ENCODE measurements around the gene POLD4. TPM values are rescaled to one million over a fixed set of nuclear protein-coding genes. Genes with fewer than 3 reads are reported as not detected.

The POLD4 gene
- polyA plus RNA-seq, 1 donor = 33.3 TPM

- DNase-seq = no peak
These were observed 34.2 kb upstream of the POLD4 start for GRCh38 chr11:67387518-67387917.

GRCh38 chr11:67387069-67387468, 33.7 kb upstream of the POLD4 start:
- no peak for DNase-seq

- no peak for DNase-seq
These were observed 31.6 kb upstream of the POLD4 start for GRCh38 chr11:67384851-67385366.

GRCh38 chr11:67382276-67383136, 29.2 kb upstream of the POLD4 start:
- DNase-seq = peak; percentile 74

- DNase-seq = no peak
These were observed 28.1 kb upstream of the POLD4 start for GRCh38 chr11:67381244-67381972.

- no peak for DNase-seq
These were observed 26.0 kb upstream of the POLD4 start for GRCh38 chr11:67379061-67380058.

- DNase-seq = no peak
These were observed 25.2 kb upstream of the POLD4 start for GRCh38 chr11:67378544-67378943.

GRCh38 chr11:67376873-67377808, 23.8 kb upstream of the POLD4 start:
- no peak for DNase-seq

- no peak for DNase-seq
These were observed 22.9 kb upstream of the POLD4 start for GRCh38 chr11:67376063-67376820.

GRCh38 chr11:67375320-67376055, 22.1 kb upstream of the POLD4 start:
- no peak for DNase-seq

GRCh38 chr11:67374571-67375281, 21.4 kb upstream of the POLD4 start:
- no peak for DNase-seq

GRCh38 chr11:67373648-67374570, 20.6 kb upstream of the POLD4 start:
- DNase-seq = peak; percentile 53

- DNase-seq = peak; percentile 68
These were observed 19.8 kb upstream of the POLD4 start, which contains the start of gene CLCF1 for GRCh38 chr11:67372993-67373647. Gene CLCF1 (minus strand): TSS chr11:67373598. CDS start chr11:67373539, 59 bp downstream.

GRCh38 chr11:67372321-67372992, 19.1 kb upstream of the POLD4 start:
- DNase-seq = no peak

GRCh38 chr11:67371911-67372320, 18.6 kb upstream of the POLD4 start:
- DNase-seq = no peak

- DNase-seq = no peak
These were observed 18.0 kb upstream of the POLD4 start for GRCh38 chr11:67371189-67371910.

Data from hindlimb muscle (tissue), 1 donor.